Measurements from ENCODE around the gene ESPNL.

ESPNL gene

GRCh38 chr2:238120463-238121298, 20.5 kb downstream of the ESPNL start:
- TF ChIP-seq CTCF (IDR thresholded peaks at IDR 0.05; ENCODE audit: insufficient read depth, low read depth, low read length, missing control alignments): no peak
- peak; percentile 26 for DNase-seq (ENCODE audit: low read depth)

GRCh38 chr2:238121511-238122286, 21.6 kb downstream of the ESPNL start:
- H3K4me3 ChIP-seq (ENCODE audit: low read length): no peak overlapping the region
- TF ChIP-seq CTCF (IDR thresholded peaks at IDR 0.05; ENCODE audit: insufficient read depth, low read depth, low read length, missing control alignments): no peak
- DNase-seq (ENCODE audit: low read depth): no peak

More at GRCh38 chr2:238120463-238121298, 20.5 kb downstream of the ESPNL start:
- no peak overlapping the region for H3K4me3 ChIP-seq (ENCODE audit: low read length)

- H3K4me3 ChIP-seq (ENCODE audit: low read length): no peak overlapping the region
- no peak for DNase-seq (ENCODE audit: low read depth)
- TF ChIP-seq CTCF (IDR thresholded peaks at IDR 0.05; ENCODE audit: insufficient read depth, low read depth, low read length, missing control alignments): no peak
These were observed 22.4 kb downstream of the ESPNL start for GRCh38 chr2:238122287-238123217.

GRCh38 chr2:238123218-238123971, 23.3 kb downstream of the ESPNL start:
- TF ChIP-seq CTCF (IDR thresholded peaks at IDR 0.05; ENCODE audit: insufficient read depth, low read depth, low read length, missing control alignments): no peak
- no peak overlapping the region for H3K4me3 ChIP-seq (ENCODE audit: low read length)
- no peak for DNase-seq (ENCODE audit: low read depth)

GRCh38 chr2:238123991-238124470, 23.9 kb downstream of the ESPNL start:
- no peak for DNase-seq (ENCODE audit: low read depth)
- no peak overlapping the region for H3K4me3 ChIP-seq (ENCODE audit: low read length)
- TF ChIP-seq CTCF (IDR thresholded peaks at IDR 0.05; ENCODE audit: insufficient read depth, low read depth, low read length, missing control alignments): no peak
